HG03469 (cell line): ENCODE measurements around the gene PDX1.
"Not testable (repeated sequence)": the region's sequence is repeated elsewhere in the genome, so short reads cannot be mapped to it uniquely, and the experiment has no call there.

Experiments used
- ATAC-seq: cut with Tn5 transposase; IDR thresholded peaks from one replicate; pipeline ENCODE4 v1.9.1; 2021; ENCODE audit warnings: mild to moderate bottlenecking, moderate library complexity, moderate number of reproducible peaks; ENCODE audit not compliant: unreplicated experiment

The PDX1 gene

GRCh38 chr13:27954406-27954851 is 34.6 kb downstream of the PDX1 start:
- no peak for ATAC-seq

- no peak for ATAC-seq
These were observed 35.3 kb downstream of the PDX1 start for GRCh38 chr13:27955014-27955591.

GRCh38 chr13:27956576-27957300 is 36.9 kb downstream of the PDX1 start:
- no peak for ATAC-seq

GRCh38 chr13:27959976-27960361 is 40.2 kb downstream of the PDX1 start:
- ATAC-seq = no peak

GRCh38 chr13:27960362-27961226 is 40.8 kb downstream of the PDX1 start:
- no peak for ATAC-seq

- ATAC-seq = no peak
These were observed 41.7 kb downstream of the PDX1 start for GRCh38 chr13:27961227-27962085.

- ATAC-seq = no peak
These were observed 42.5 kb downstream of the PDX1 start for GRCh38 chr13:27962128-27962841.

- ATAC-seq = no peak
These were observed 43.2 kb downstream of the PDX1 start for GRCh38 chr13:27962982-27963381.

- no peak for ATAC-seq
These were observed 43.7 kb downstream of the PDX1 start for GRCh38 chr13:27963491-27963890.

GRCh38 chr13:27964206-27964605 is 44.4 kb downstream of the PDX1 start:
- ATAC-seq = not testable (repeated sequence)

GRCh38 chr13:27964741-27965323 is 45.0 kb downstream of the PDX1 start:
- ATAC-seq = no peak

GRCh38 chr13:27965343-27965739 is 45.5 kb downstream of the PDX1 start:
- no peak for ATAC-seq

GRCh38 chr13:27965740-27966640 is 46.2 kb downstream of the PDX1 start:
- ATAC-seq = no peak

- ATAC-seq = no peak
These were observed 46.9 kb downstream of the PDX1 start for GRCh38 chr13:27966641-27967202.

GRCh38 chr13:27967203-27967735 is 47.5 kb downstream of the PDX1 start:
- no peak for ATAC-seq

GRCh38 chr13:27967736-27968315 is 48.0 kb downstream of the PDX1 start:
- no peak for ATAC-seq

- no peak for ATAC-seq
These were observed 48.7 kb downstream of the PDX1 start for GRCh38 chr13:27968316-27969081.
